Esophagus muscularis mucosa (tissue), 4 donors: Measurements from ENCODE around the gene PCBP4. TPM values are rescaled to one million over a fixed set of nuclear protein-coding genes. Genes with fewer than 3 reads are reported as not detected.

Experiments used
- DNase-seq: peaks from one replicate; pipeline ENCODE4 v3.0.0-alpha.2; 2017; ENCODE audit errors: extremely low spot score
- H3K27ac ChIP-seq, 4 donors: fragments of 200-600 bp; sonication (generic); replicated peaks in 1 of 4; 1 replicate in 3 of 4; 2 replicates in 1 of 4; pipeline ENCODE4 v1.5.1; 2016 to 2019; ENCODE audit warnings: mild to moderate bottlenecking in 1 of 4
- H3K27me3 ChIP-seq, 4 donors: fragments of 200-600 bp; sonication (generic); one replicate each; pipeline versions ENCODE4 v1.5.1 to v1.6.0; 2016 to 2019
- H3K36me3 ChIP-seq, 4 donors: fragments of 200-600 bp; sonication (generic); one replicate each; pipeline ENCODE4 v1.5.1; 2016 to 2019
- H3K4me1 ChIP-seq, 4 donors: fragments of 200-600 bp; sonication (generic); one replicate each; pipeline ENCODE4 v1.5.1; 2016 to 2019
- H3K4me3 ChIP-seq, 4 donors: fragments of 200-600 bp; sonication (generic); 1 replicate in 2 of 4; 2 replicates in 2 of 4; pipeline ENCODE4 v1.5.1; 2016 to 2019; ENCODE audit warnings: mild to moderate bottlenecking in 4 of 4, moderate library complexity in 1 of 4
- H3K9me3 ChIP-seq, 4 donors: fragments of 200-600 bp; sonication (generic); 1 replicate in 3 of 4; 2 replicates in 1 of 4; pipeline ENCODE4 v1.5.1; 2016 to 2019
- EP300 ChIP-seq: sonication (generic); formaldehyde crosslinking; IDR thresholded peaks from one replicate; pipeline ENCODE4 v1.6.1; 2017; ENCODE audit warnings: antibody characterized with exemption
- POLR2A ChIP-seq: fragments of 450-650 bp; IDR thresholded peaks from one replicate; pipeline ENCODE4 v1.6.1; 2017; ENCODE audit warnings: antibody characterized with exemption, moderate library complexity, mild to moderate bottlenecking, low read depth
- POLR2AphosphoS5 ChIP-seq, 2 donors: sonication (generic); formaldehyde crosslinking; IDR thresholded peaks; one replicate each; pipeline ENCODE4 v1.6.1; 2017; ENCODE audit warnings: antibody characterized with exemption in 2 of 2
- WGBS: methylation state at CpG from one replicate; pipeline ENCODE4 v1.1.5; 2018; 5-methylcytosine and 5-hydroxymethylcytosine counted together
- intact Hi-C: fragments of 100-400 bp; cut with DNase I; formaldehyde crosslinking; loops from one replicate; pipeline ENCODE4 v1.15.1; 2023
- total RNA-seq, 4 donors: library from RNA; depleted of rRNA; stranded (reverse); fragments of >200 nt; gene quantifications; one replicate each; pipeline versions ENCODE4 v1.1.0 to v1.2.1, GENCODE V29; 2016
- TF ChIP-seq, protein P1 (sequence below), 3 experiments: fragments of 200-600 bp in 2 of 3; fragments of 450-650 bp in 1 of 3; sonication (generic) in 2 of 3; IDR thresholded peaks; one replicate each; pipeline ENCODE4 v1.5.1; 2017 to 2019; ENCODE audit warnings: antibody characterized with exemption in 3 of 3, mild to moderate bottlenecking in 2 of 3, moderate library complexity in 1 of 3

PCBP4 gene
- total RNA-seq, 4 donors from 2014 or later = 54.4 to 378 (median 139) TPM

GRCh38 chr3:51961602-51962569, 5.4 kb downstream of the PCBP4 start:
- Histone ChIP-seq H3K9me3 (no peaks in the 10 kb centered on the region), H3K27me3 (no peaks in the 10 kb centered on the region), H3K4me3 (no peak overlapping the region), H3K27ac (peak overlapping the region in 1 of 4 donors; percentile 4), H3K4me1 (peaks cover 33 to 54% (median 48%) of the 10 kb centered on the region in 4 donors), H3K36me3 (peaks cover 6 to 44% (median 42%) of the 10 kb centered on the region in 4 donors)
- no peak for DNase-seq
- 64% methylated on average over 7 of the region's 9 CpGs for WGBS
- intact Hi-C loops = no loop called here
- TF ChIP-seq POLR2A (no peak), EP300 (no peak), POLR2AphosphoS5 (IDR thresholded peaks at IDR 0.05) (no peak)
- TF ChIP-seq, protein P1, sequence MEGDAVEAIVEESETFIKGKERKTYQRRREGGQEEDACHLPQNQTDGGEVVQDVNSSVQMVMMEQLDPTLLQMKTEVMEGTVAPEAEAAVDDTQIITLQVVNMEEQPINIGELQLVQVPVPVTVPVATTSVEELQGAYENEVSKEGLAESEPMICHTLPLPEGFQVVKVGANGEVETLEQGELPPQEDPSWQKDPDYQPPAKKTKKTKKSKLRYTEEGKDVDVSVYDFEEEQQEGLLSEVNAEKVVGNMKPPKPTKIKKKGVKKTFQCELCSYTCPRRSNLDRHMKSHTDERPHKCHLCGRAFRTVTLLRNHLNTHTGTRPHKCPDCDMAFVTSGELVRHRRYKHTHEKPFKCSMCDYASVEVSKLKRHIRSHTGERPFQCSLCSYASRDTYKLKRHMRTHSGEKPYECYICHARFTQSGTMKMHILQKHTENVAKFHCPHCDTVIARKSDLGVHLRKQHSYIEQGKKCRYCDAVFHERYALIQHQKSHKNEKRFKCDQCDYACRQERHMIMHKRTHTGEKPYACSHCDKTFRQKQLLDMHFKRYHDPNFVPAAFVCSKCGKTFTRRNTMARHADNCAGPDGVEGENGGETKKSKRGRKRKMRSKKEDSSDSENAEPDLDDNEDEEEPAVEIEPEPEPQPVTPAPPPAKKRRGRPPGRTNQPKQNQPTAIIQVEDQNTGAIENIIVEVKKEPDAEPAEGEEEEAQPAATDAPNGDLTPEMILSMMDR (IDR thresholded peaks at IDR 0.05) = no peak

DNA sequence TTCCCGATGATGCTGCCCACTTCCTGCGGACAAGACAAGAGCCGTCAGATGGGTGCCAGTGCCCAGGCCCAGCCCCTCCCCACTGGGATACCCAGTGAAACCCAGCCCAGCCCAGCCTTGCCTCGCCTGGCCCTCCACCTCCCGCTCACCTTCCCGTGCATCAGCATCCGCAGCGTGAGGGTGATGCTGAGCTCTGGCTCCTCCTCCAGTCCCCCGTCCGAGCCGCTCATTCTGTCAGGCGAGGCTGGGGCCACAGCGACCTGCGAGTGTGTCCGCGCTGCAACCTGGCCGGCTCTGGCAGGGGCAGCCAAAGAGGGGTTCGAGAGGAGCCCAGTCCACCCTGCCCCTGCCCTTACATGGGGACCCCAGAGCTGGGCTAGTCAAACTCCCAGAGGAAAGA, 6.2 kb downstream of the PCBP4 start:
- DNase-seq = no peak
- intact Hi-C loops = no loop called here
- Histone ChIP-seq H3K4me3 (no peak overlapping the region), H3K27me3 (no peaks in the 10 kb centered on the region), H3K4me1 (peaks cover 33 to 52% (median 48%) of the 10 kb centered on the region in 4 donors), H3K36me3 (peaks cover 6 to 44% (median 42%) of the 10 kb centered on the region in 4 donors), H3K27ac (no peak overlapping the region), H3K9me3 (no peaks in the 10 kb centered on the region)
- TF ChIP-seq POLR2AphosphoS5 (IDR thresholded peaks at IDR 0.05) (no peak), POLR2A (no peak), EP300 (no peak)
- TF ChIP-seq, protein P1 (IDR thresholded peaks at IDR 0.05) = no peak
- WGBS = 84% methylated on average over 11 of the region's 18 CpGs

DNA sequence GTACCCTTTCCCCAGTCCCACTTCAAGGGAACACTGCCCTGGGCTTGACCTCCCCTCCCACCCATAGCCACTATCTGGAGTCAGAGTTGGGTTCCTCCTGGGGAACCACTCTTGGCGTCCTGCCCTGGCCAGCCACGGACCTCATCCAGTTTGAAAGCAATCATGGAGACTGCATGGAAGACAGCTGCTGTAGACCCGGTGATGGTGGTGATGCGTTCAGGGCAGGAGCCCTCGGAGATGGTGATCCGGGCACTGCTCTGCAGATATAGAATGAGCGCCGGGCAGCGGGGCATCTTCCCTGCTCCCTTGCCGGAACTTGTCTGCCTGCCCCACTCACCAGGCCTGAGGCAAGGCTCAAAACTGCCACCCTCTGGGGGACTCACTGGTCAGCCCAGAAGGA, 6.9 kb downstream of the PCBP4 start:
- Histone ChIP-seq H3K27me3 (no peaks in the 10 kb centered on the region), H3K9me3 (no peaks in the 10 kb centered on the region), H3K36me3 (peaks cover 6 to 43% (median 42%) of the 10 kb centered on the region in 4 donors), H3K4me3 (no peak overlapping the region), H3K4me1 (peaks cover 33 to 52% (median 46%) of the 10 kb centered on the region in 4 donors), H3K27ac (no peak overlapping the region)
- intact Hi-C loops = no loop called here
- no peak for DNase-seq
- 92% methylated on average over 10 of the region's 10 CpGs for WGBS
- no peak for TF ChIP-seq POLR2AphosphoS5 (IDR thresholded peaks at IDR 0.05)
- TF ChIP-seq EP300 = no peak
- no peak for TF ChIP-seq POLR2A

GRCh38 chr3:51959651-51960050, 7.6 kb downstream of the PCBP4 start:
- DNase-seq = no peak
- WGBS = 97% methylated on average over 6 of the region's 7 CpGs

More at GRCh38 chr3:51959651-51960050, 7.6 kb downstream of the PCBP4 start:
- H3K27ac ChIP-seq = no peak overlapping the region
- peaks cover 6 to 42% (median 41%) of the 10 kb centered on the region in 4 donors for H3K36me3 ChIP-seq
- intact Hi-C loops = no loop called here
- no peak overlapping the region for H3K4me3 ChIP-seq
- TF ChIP-seq, protein P1 (IDR thresholded peaks at IDR 0.05) = no peak
- no peak for TF ChIP-seq POLR2AphosphoS5 (IDR thresholded peaks at IDR 0.05)
- no peak for TF ChIP-seq POLR2A
- peaks cover 32 to 49% (median 42%) of the 10 kb centered on the region in 4 donors for H3K4me1 ChIP-seq
- no peaks in the 10 kb centered on the region for H3K9me3 ChIP-seq
- no peaks in the 10 kb centered on the region for H3K27me3 ChIP-seq
